Stimulated activated naive B cell treated with anti-CD40 and anti-IgM and Interleukin-4, amounts not matched to agents 10 μg/mL and 1 μg/mL and 100 μg/mL, for 72 hours (primary cell): ENCODE measurements around the gene CBX1.
"Not testable (repeated sequence)": the region's sequence is repeated elsewhere in the genome, so short reads cannot be mapped to it uniquely, and the experiment has no call there.

Source experiments
- ATAC-seq, 2 donors: fragments of 150-1000 bp; cut with Tn5 transposase; replicated peaks; 2 replicates each; pipeline ENCODE4 v1.10.0; 2021; ENCODE audit warnings: moderate library complexity in 1 of 2
- DNase-seq: peaks from one replicate; pipeline ENCODE4 v3.0.0; 2021
- H3K27ac Mint-ChIP-seq: one replicate; pipeline ENCODE4 v1.8.0; 2022; ENCODE audit warnings: mild to moderate bottlenecking, mixed read lengths
- H3K27me3 Mint-ChIP-seq, 2 donors: one replicate each; pipeline ENCODE4 v1.8.0; 2022; ENCODE audit warnings: mixed read lengths in 2 of 2
- H3K36me3 Mint-ChIP-seq, 2 donors: one replicate each; pipeline ENCODE4 v1.8.0; 2022; ENCODE audit warnings: mixed read lengths in 2 of 2, mild to moderate bottlenecking in 1 of 2
- H3K4me1 Mint-ChIP-seq, 2 donors: one replicate each; pipeline ENCODE4 v1.8.0; 2022; ENCODE audit warnings: mixed read lengths in 2 of 2, mild to moderate bottlenecking in 1 of 2
- H3K4me3 Mint-ChIP-seq, 2 donors: one replicate each; pipeline ENCODE4 v1.8.0; 2022; ENCODE audit warnings: mild to moderate bottlenecking in 2 of 2, mixed read lengths in 2 of 2, moderate library complexity in 1 of 2
- H3K9me3 Mint-ChIP-seq, 2 donors: one replicate each; pipeline ENCODE4 v1.8.0; 2022; ENCODE audit warnings: mixed read lengths in 2 of 2, mild to moderate bottlenecking in 1 of 2

CBX1 gene

GRCh38 chr17:48107137-48108055, 6.1 kb upstream of the CBX1 start, which contains the start of gene SNX11:
Gene SNX11, plus strand, starts transcription at chr17:48107766. Its CDS starts 4,278 bp downstream, at chr17:48112044.
- peak within 1 kb of the TSS; percentile 73 to 91 for H3K4me3 Mint-ChIP-seq

GRCh38 chr17:48106802-48107136, 5.5 kb upstream of the CBX1 start:
- H3K27me3 Mint-ChIP-seq = no peaks in the 10 kb centered on the region
- DNase-seq = no peak
- H3K27ac Mint-ChIP-seq = peak overlapping the region; percentile 95
- H3K36me3 Mint-ChIP-seq = peaks cover 25 to 33% of the 10 kb centered on the region in 2 donors
- no peak for ATAC-seq
- H3K4me1 Mint-ChIP-seq = peaks cover 27 to 65% of the 10 kb centered on the region in 2 donors
- peaks cover 2 to 10% of the 10 kb centered on the region in 2 donors for H3K9me3 Mint-ChIP-seq
- peak overlapping the region; percentile 73 to 91 for H3K4me3 Mint-ChIP-seq

More at GRCh38 chr17:48107137-48108055, 6.1 kb upstream of the CBX1 start, which contains the start of gene SNX11:
- Mint-ChIP-seq H3K9me3 (peaks cover 2 to 11% of the 10 kb centered on the region in 2 donors), H3K36me3 (peaks cover 31 to 39% of the 10 kb centered on the region in 2 donors), H3K4me1 (peaks cover 28 to 65% of the 10 kb centered on the region in 2 donors), H3K27me3 (no peaks in the 10 kb centered on the region), H3K27ac (peak within 1 kb of the TSS; percentile 95)
- ATAC-seq (peak; percentile 73 to 78), DNase-seq (peak; percentile 91)

- peaks cover 2 to 13% of the 10 kb centered on the region in 2 donors for H3K9me3 Mint-ChIP-seq
- H3K36me3 Mint-ChIP-seq = peaks cover 19 to 22% of the 10 kb centered on the region in 2 donors
- no peak for ATAC-seq
- H3K4me1 Mint-ChIP-seq = peaks cover 23 to 63% of the 10 kb centered on the region in 2 donors
- no peak for DNase-seq
- no peak overlapping the region for H3K4me3 Mint-ChIP-seq
- no peaks in the 10 kb centered on the region for H3K27me3 Mint-ChIP-seq
- H3K27ac Mint-ChIP-seq = no peak overlapping the region
Measured at GRCh38 chr17:48104440-48104839, 3.2 kb upstream of the CBX1 start.

- no peak for ATAC-seq
- Mint-ChIP-seq H3K27me3 (no peaks in the 10 kb centered on the region), H3K4me3 (peak overlapping the region in 1 of 2 donors; percentile 39), H3K36me3 (peaks cover 14 to 18% of the 10 kb centered on the region in 2 donors), H3K27ac (peak overlapping the region; percentile 67), H3K4me1 (peaks cover 24 to 67% of the 10 kb centered on the region in 2 donors), H3K9me3 (peaks cover 2 to 13% of the 10 kb centered on the region in 2 donors)
- DNase-seq = peak; percentile 38
Measured at GRCh38 chr17:48102798-48103715, 1.8 kb upstream of the CBX1 start.

GRCh38 chr17:48102043-48102750, 919 bp upstream of the CBX1 start:
- H3K4me3 Mint-ChIP-seq = peak overlapping the region; percentile 75 to 77
- peak overlapping the region; percentile 91 for H3K27ac Mint-ChIP-seq
- no peaks in the 10 kb centered on the region for H3K27me3 Mint-ChIP-seq
- peaks cover 9 to 12% of the 10 kb centered on the region in 2 donors for H3K36me3 Mint-ChIP-seq
- peaks cover 24 to 75% of the 10 kb centered on the region in 2 donors for H3K4me1 Mint-ChIP-seq
- DNase-seq (no peak), ATAC-seq (no peak)
- H3K9me3 Mint-ChIP-seq = peaks cover 2 to 13% of the 10 kb centered on the region in 2 donors

- DNase-seq (no peak), ATAC-seq (no peak)
- peaks cover 2 to 13% of the 10 kb centered on the region in 2 donors for H3K9me3 Mint-ChIP-seq
- no peaks in the 10 kb centered on the region for H3K27me3 Mint-ChIP-seq
- peaks cover 9 to 12% of the 10 kb centered on the region in 2 donors for H3K36me3 Mint-ChIP-seq
- peaks cover 19 to 74% of the 10 kb centered on the region in 2 donors for H3K4me1 Mint-ChIP-seq
- H3K27ac Mint-ChIP-seq = peak overlapping the region; percentile 96
- peak overlapping the region; percentile 99 for H3K4me3 Mint-ChIP-seq
Measured at GRCh38 chr17:48100591-48101011, 677 bp downstream of the CBX1 start.

GRCh38 chr17:48100160-48100559, 1.1 kb downstream of the CBX1 start:
- peaks cover 2 to 13% of the 10 kb centered on the region in 2 donors for H3K9me3 Mint-ChIP-seq
- no peak overlapping the region for H3K27ac Mint-ChIP-seq
- H3K36me3 Mint-ChIP-seq = peaks cover 9 to 12% of the 10 kb centered on the region in 2 donors
- H3K4me3 Mint-ChIP-seq = peak overlapping the region; percentile 99
- H3K27me3 Mint-ChIP-seq = no peaks in the 10 kb centered on the region
- peaks cover 19 to 78% of the 10 kb centered on the region in 2 donors for H3K4me1 Mint-ChIP-seq
- DNase-seq = no peak
- ATAC-seq = no peak

- ATAC-seq (no peak), DNase-seq (no peak)
- Mint-ChIP-seq H3K9me3 (no peaks in the 10 kb centered on the region), H3K4me3 (no peak overlapping the region), H3K4me1 (peaks cover 9 to 41% of the 10 kb centered on the region in 2 donors), H3K27ac (no peak overlapping the region), H3K27me3 (no peaks in the 10 kb centered on the region), H3K36me3 (peaks cover 7 to 10% of the 10 kb centered on the region in 2 donors)
Measured at GRCh38 chr17:48095611-48096010, 5.7 kb downstream of the CBX1 start.

GRCh38 chr17:48093341-48094045, 7.8 kb downstream of the CBX1 start:
- no peak for DNase-seq
- ATAC-seq = no peak
- Mint-ChIP-seq H3K4me1 (peaks cover 6 to 28% of the 10 kb centered on the region in 2 donors), H3K27ac (no peak overlapping the region), H3K36me3 (peaks cover 11 to 13% of the 10 kb centered on the region in 2 donors), H3K27me3 (no peaks in the 10 kb centered on the region), H3K9me3 (no peaks in the 10 kb centered on the region), H3K4me3 (no peak overlapping the region)

- DNase-seq = no peak
- ATAC-seq = no peak
- peaks cover 0 to 11% of the 10 kb centered on the region in 2 donors for H3K4me1 Mint-ChIP-seq
Measured at GRCh38 chr17:48084932-48085331, 16.3 kb downstream of the CBX1 start.

GRCh38 chr17:48081858-48082257, 19.4 kb downstream of the CBX1 start:
- DNase-seq = no peak
- peaks cover 0 to 6% of the 10 kb centered on the region in 2 donors for H3K4me1 Mint-ChIP-seq
- H3K9me3 Mint-ChIP-seq = no peaks in the 10 kb centered on the region
- peaks cover 0 to 9% of the 10 kb centered on the region in 2 donors for H3K36me3 Mint-ChIP-seq
- H3K27me3 Mint-ChIP-seq = no peaks in the 10 kb centered on the region
- H3K4me3 Mint-ChIP-seq = no peak overlapping the region
- ATAC-seq = no peak
- no peak overlapping the region for H3K27ac Mint-ChIP-seq

More at GRCh38 chr17:48084932-48085331, 16.3 kb downstream of the CBX1 start:
- H3K27ac Mint-ChIP-seq = no peak overlapping the region
- peaks cover 6 to 11% of the 10 kb centered on the region in 2 donors for H3K36me3 Mint-ChIP-seq
- H3K4me3 Mint-ChIP-seq = no peak overlapping the region
- no peaks in the 10 kb centered on the region for H3K9me3 Mint-ChIP-seq
- H3K27me3 Mint-ChIP-seq = no peaks in the 10 kb centered on the region

- not testable (repeated sequence) for H3K9me3 Mint-ChIP-seq, H3K4me3 Mint-ChIP-seq, H3K27ac Mint-ChIP-seq, ATAC-seq, DNase-seq, H3K4me1 Mint-ChIP-seq, H3K27me3 Mint-ChIP-seq
- H3K36me3 Mint-ChIP-seq = peaks cover 4 to 27% of the 10 kb centered on the region in 2 donors
Measured at GRCh38 chr17:48077152-48077551, 24.1 kb downstream of the CBX1 start.
